ENCODE results near the gene HHATL. TPM values are rescaled to one million over a fixed set of nuclear protein-coding genes. Genes with fewer than 3 reads are reported as not detected.

The HHATL gene
- total and polyA plus RNA-seq, 4 donors: 0.17 TPM; not detected in 3

DNA sequence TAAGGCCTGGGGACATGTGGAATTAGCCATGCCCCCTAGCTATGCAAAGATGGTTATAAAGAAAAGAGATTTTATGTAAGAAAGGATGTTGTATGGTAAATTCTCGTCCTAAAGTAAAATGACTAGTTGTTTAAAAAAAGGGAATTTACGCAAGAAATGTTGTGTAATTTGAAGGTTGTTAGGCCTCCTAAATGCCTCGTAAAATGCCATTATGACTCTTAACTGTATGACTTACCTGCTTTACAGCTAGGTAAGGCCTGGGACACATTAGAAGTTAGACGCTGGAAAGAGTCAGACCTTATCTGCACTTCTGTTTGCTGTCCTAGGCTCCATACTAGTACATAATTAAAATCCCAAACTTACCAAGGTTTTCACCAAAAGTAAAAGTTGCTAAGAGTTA lies 17.5 kb upstream of the HHATL start:
- Histone ChIP-seq H3K36me3 (ENCODE audit: control insufficient read depth in 4 of 4, insufficient read depth in 3 of 4, low read depth in 1 of 4, low read length in 3 of 4) (no peaks in the 10 kb centered on the region), H3K9me3 (ENCODE audit: control insufficient read depth in 4 of 4, low read length in 3 of 4) (no peaks in the 10 kb centered on the region), H3K27ac (ENCODE audit: low read depth in 1 of 2, low read length in 2 of 2) (no peak overlapping the region), H3K27me3 (ENCODE audit: control insufficient read depth in 4 of 4, insufficient read depth in 4 of 4, low read length in 3 of 4) (no peaks in the 10 kb centered on the region), H3K4me3 (ENCODE audit: low read depth in 1 of 3, low read length in 3 of 3) (no peak overlapping the region), H3K9ac (ENCODE audit: low read depth in 1 of 2, low read length in 2 of 2) (no peak overlapping the region), H3K4me1 (ENCODE audit: control insufficient read depth in 4 of 4, insufficient read depth in 4 of 4, low read length in 3 of 4) (no peaks in the 10 kb centered on the region)
- TF ChIP-seq RXRA (IDR thresholded peaks at IDR 0.05) (no peak), TAF1 (conservative IDR thresholded peaks at IDR 0.05) (no peak), FOXA2 (IDR thresholded peaks at IDR 0.05) (no peak), RAD21 (IDR thresholded peaks at IDR 0.05) (no peak), YY1 (IDR thresholded peaks at IDR 0.05) (no peak), EGR1 (IDR thresholded peaks at IDR 0.05; ENCODE audit: low read depth in 2 of 2) (no peak), HNF4G (IDR thresholded peaks at IDR 0.05) (no peak), GABPA (IDR thresholded peaks at IDR 0.05 in 1 of 2, conservative IDR thresholded peaks at IDR 0.05 in 1 of 2) (no peak), FOXA1 (IDR thresholded peaks at IDR 0.05) (no peak), NR2F2 (IDR thresholded peaks at IDR 0.05) (no peak), HNF4A (conservative IDR thresholded peaks at IDR 0.05) (no peak), JUND (IDR thresholded peaks at IDR 0.05) (no peak), SP1 (IDR thresholded peaks at IDR 0.05) (no peak)
- TF ChIP-seq, protein P1, sequence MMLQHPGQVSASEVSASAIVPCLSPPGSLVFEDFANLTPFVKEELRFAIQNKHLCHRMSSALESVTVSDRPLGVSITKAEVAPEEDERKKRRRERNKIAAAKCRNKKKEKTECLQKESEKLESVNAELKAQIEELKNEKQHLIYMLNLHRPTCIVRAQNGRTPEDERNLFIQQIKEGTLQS (IDR thresholded peaks at IDR 0.05): no peak
- TF ChIP-seq, protein P2, sequence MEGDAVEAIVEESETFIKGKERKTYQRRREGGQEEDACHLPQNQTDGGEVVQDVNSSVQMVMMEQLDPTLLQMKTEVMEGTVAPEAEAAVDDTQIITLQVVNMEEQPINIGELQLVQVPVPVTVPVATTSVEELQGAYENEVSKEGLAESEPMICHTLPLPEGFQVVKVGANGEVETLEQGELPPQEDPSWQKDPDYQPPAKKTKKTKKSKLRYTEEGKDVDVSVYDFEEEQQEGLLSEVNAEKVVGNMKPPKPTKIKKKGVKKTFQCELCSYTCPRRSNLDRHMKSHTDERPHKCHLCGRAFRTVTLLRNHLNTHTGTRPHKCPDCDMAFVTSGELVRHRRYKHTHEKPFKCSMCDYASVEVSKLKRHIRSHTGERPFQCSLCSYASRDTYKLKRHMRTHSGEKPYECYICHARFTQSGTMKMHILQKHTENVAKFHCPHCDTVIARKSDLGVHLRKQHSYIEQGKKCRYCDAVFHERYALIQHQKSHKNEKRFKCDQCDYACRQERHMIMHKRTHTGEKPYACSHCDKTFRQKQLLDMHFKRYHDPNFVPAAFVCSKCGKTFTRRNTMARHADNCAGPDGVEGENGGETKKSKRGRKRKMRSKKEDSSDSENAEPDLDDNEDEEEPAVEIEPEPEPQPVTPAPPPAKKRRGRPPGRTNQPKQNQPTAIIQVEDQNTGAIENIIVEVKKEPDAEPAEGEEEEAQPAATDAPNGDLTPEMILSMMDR (IDR thresholded peaks at IDR 0.05; ENCODE audit: low read depth, low read length, missing input control): no peak
- TF ChIP-seq, protein P3, sequence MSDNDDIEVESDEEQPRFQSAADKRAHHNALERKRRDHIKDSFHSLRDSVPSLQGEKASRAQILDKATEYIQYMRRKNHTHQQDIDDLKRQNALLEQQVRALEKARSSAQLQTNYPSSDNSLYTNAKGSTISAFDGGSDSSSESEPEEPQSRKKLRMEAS (IDR thresholded peaks at IDR 0.05): no peak
- TF ChIP-seq, protein P4, sequence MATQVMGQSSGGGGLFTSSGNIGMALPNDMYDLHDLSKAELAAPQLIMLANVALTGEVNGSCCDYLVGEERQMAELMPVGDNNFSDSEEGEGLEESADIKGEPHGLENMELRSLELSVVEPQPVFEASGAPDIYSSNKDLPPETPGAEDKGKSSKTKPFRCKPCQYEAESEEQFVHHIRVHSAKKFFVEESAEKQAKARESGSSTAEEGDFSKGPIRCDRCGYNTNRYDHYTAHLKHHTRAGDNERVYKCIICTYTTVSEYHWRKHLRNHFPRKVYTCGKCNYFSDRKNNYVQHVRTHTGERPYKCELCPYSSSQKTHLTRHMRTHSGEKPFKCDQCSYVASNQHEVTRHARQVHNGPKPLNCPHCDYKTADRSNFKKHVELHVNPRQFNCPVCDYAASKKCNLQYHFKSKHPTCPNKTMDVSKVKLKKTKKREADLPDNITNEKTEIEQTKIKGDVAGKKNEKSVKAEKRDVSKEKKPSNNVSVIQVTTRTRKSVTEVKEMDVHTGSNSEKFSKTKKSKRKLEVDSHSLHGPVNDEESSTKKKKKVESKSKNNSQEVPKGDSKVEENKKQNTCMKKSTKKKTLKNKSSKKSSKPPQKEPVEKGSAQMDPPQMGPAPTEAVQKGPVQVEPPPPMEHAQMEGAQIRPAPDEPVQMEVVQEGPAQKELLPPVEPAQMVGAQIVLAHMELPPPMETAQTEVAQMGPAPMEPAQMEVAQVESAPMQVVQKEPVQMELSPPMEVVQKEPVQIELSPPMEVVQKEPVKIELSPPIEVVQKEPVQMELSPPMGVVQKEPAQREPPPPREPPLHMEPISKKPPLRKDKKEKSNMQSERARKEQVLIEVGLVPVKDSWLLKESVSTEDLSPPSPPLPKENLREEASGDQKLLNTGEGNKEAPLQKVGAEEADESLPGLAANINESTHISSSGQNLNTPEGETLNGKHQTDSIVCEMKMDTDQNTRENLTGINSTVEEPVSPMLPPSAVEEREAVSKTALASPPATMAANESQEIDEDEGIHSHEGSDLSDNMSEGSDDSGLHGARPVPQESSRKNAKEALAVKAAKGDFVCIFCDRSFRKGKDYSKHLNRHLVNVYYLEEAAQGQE (IDR thresholded peaks at IDR 0.05): no peak
- TF ChIP-seq, protein P5, sequence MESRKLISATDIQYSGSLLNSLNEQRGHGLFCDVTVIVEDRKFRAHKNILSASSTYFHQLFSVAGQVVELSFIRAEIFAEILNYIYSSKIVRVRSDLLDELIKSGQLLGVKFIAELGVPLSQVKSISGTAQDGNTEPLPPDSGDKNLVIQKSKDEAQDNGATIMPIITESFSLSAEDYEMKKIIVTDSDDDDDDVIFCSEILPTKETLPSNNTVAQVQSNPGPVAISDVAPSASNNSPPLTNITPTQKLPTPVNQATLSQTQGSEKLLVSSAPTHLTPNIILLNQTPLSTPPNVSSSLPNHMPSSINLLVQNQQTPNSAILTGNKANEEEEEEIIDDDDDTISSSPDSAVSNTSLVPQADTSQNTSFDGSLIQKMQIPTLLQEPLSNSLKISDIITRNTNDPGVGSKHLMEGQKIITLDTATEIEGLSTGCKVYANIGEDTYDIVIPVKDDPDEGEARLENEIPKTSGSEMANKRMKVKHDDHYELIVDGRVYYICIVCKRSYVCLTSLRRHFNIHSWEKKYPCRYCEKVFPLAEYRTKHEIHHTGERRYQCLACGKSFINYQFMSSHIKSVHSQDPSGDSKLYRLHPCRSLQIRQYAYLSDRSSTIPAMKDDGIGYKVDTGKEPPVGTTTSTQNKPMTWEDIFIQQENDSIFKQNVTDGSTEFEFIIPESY (IDR thresholded peaks at IDR 0.05): no peak
- 79% methylated on average over 4 of the region's 4 CpGs for WGBS
- DNase-seq (ENCODE audit: low spot score): no peak

Data from liver (tissue), 9 donors.